PFSK-1 (cell line): ENCODE results near the gene LGR5.

Source experiments
- FOXP2 ChIP-seq: optimal IDR thresholded peaks from 2 replicates; pipeline ENCODE3; 2011; ENCODE audit warnings: borderline replicate concordance, control low read depth, inconsistent platforms; ENCODE audit not compliant: insufficient read depth; ENCODE audit errors: extremely low read length, extremely low read depth
- POLR2AphosphoS5 ChIP-seq: IDR thresholded peaks from 2 replicates; pipeline ENCODE4 v1.6.1; 2012; ENCODE audit warnings: low read depth, mild to moderate bottlenecking, control low read depth, low read length, moderate library complexity
- SIN3A ChIP-seq: IDR thresholded peaks from 2 replicates; pipeline ENCODE4 v1.6.1; 2012; ENCODE audit warnings: mild to moderate bottlenecking, low read length, moderate library complexity, borderline replicate concordance; ENCODE audit not compliant: insufficient read depth
- TAF1 ChIP-seq: IDR thresholded peaks from 2 replicates; pipeline ENCODE4 v1.6.1; 2012; ENCODE audit warnings: low read length, control low read depth, borderline replicate concordance; ENCODE audit not compliant: insufficient read depth
- TF ChIP-seq, protein P1 (sequence below), 2 experiments: IDR thresholded peaks; 2 replicates each; pipeline versions ENCODE4 v1.6.1 to v1.8.0; 2011 to 2012; ENCODE audit warnings: low read depth in 2 of 2, low read length in 2 of 2, control low read depth in 1 of 2, inconsistent platforms in 1 of 2, mild to moderate bottlenecking in 1 of 2, moderate library complexity in 1 of 2; ENCODE audit not compliant: insufficient read depth in 1 of 2

The LGR5 gene

DNA sequence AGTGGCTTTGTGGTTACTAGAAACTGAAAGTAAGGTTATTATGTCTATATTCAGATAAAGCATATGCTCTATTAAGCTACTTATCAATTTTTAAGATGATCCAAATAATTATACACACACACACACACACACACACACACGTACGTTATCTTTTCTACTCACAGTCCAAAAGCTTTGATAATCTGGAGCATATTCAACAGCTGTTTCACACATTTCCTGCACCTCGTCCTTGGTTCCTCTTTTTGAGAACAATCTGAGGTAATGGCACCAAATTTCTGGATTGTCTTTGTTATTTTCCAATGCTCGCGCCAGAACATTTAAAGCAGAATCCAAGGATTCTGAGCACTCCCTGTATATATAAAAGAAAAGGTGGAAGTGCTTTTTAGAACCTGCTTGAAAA is 186.5 kb downstream of the LGR5 start:
- TF ChIP-seq, protein P1, sequence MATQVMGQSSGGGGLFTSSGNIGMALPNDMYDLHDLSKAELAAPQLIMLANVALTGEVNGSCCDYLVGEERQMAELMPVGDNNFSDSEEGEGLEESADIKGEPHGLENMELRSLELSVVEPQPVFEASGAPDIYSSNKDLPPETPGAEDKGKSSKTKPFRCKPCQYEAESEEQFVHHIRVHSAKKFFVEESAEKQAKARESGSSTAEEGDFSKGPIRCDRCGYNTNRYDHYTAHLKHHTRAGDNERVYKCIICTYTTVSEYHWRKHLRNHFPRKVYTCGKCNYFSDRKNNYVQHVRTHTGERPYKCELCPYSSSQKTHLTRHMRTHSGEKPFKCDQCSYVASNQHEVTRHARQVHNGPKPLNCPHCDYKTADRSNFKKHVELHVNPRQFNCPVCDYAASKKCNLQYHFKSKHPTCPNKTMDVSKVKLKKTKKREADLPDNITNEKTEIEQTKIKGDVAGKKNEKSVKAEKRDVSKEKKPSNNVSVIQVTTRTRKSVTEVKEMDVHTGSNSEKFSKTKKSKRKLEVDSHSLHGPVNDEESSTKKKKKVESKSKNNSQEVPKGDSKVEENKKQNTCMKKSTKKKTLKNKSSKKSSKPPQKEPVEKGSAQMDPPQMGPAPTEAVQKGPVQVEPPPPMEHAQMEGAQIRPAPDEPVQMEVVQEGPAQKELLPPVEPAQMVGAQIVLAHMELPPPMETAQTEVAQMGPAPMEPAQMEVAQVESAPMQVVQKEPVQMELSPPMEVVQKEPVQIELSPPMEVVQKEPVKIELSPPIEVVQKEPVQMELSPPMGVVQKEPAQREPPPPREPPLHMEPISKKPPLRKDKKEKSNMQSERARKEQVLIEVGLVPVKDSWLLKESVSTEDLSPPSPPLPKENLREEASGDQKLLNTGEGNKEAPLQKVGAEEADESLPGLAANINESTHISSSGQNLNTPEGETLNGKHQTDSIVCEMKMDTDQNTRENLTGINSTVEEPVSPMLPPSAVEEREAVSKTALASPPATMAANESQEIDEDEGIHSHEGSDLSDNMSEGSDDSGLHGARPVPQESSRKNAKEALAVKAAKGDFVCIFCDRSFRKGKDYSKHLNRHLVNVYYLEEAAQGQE (IDR thresholded peaks at IDR 0.05; ENCODE audit: insufficient read depth in 1 of 2, low read depth in 2 of 2, low read length in 2 of 2) = no peak
- TF ChIP-seq POLR2AphosphoS5 = no peak
- TF ChIP-seq FOXP2 = no peak
- TF ChIP-seq TAF1 = no peak
- TF ChIP-seq SIN3A = no peak

DNA sequence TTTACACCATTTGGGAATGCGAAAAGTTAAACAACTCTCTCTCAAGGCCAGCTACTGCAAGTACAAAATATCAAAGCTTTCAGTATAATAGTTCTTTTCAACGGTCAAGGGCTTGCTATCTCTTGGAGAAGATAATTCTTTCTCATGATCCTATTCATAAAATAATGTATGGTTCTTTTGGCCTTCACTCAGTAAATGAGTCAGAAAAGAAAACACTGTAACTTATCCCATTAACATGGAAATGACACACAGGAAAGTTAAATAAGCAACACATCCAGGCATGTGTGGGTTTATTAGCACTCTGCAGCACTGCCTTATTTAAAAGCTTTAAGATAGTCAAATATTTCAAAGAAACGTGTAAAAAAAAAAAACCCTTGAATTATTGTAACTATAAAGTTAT is 187.2 kb downstream of the LGR5 start:
- TF ChIP-seq SIN3A (peak; percentile 17; the same call in 1 of the 2 replicates), FOXP2 (no peak)

DNA sequence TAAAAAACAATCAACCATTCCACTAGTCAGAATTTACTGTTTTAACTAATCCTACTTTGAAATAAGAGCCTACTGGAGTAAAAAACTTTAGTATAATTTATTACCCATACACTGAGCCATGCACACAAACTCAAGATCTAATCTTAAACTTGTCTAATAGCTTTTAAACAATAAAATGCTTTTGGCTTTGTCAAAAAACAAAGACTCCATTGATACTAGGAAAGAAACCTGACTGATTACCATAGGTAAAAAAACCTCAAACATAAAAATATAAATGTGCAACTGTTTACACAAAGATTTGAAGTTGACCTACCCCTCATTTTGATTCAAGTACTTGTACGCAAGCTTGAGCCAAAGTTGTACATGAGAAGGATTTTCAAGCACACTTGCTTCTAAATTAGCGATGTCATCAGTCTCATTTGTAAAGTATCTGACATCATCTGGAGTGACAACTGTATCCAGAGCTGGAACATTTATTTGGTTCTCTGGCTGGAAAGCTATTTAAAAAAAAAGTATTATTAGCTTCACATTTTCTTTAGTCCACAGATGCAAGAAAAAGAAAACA is 187.9 kb downstream of the LGR5 start:
- no peak for TF ChIP-seq FOXP2
- TF ChIP-seq SIN3A = no peak
- TF ChIP-seq, protein P1 (IDR thresholded peaks at IDR 0.05; ENCODE audit: insufficient read depth in 1 of 2, low read depth in 2 of 2, low read length in 2 of 2) = no peak
- no peak for TF ChIP-seq POLR2AphosphoS5
- TF ChIP-seq TAF1 = no peak
